Uterus (tissue), 2 donors: Measurements from ENCODE around the gene FLNB.

Experiments used
- CTCF ChIP-seq, 4 experiments: fragments of 200-600 bp in 2 of 4; fragments of 450-650 bp in 2 of 4; sonication (generic) in 2 of 4; IDR thresholded peaks; one replicate each; pipeline ENCODE4 v1.5.1; 2016 to 2019; ENCODE audit warnings: antibody characterized with exemption in 4 of 4, mild to moderate bottlenecking in 2 of 4, moderate library complexity in 1 of 4
- POLR2A ChIP-seq, 2 donors: fragments of 450-650 bp; IDR thresholded peaks; one replicate each; pipeline ENCODE4 v1.6.1; 2016; ENCODE audit warnings: antibody characterized with exemption in 2 of 2, mild to moderate bottlenecking in 1 of 2, moderate library complexity in 1 of 2

GRCh38 chr3:58059349-58060321, 51.4 kb downstream of the FLNB start:
- TF ChIP-seq CTCF (IDR thresholded peaks at IDR 0.05) (no peak), POLR2A (IDR thresholded peaks at IDR 0.05) (peak in 1 of 2 donors; percentile 36)
